HEK293 (cell line): ENCODE measurements around the gene NOX3.

Experiments used
- CTCF ChIA-PET: fragments of 350-600 bp; formaldehyde crosslinking; extraction: SDS; loops from one replicate; lab custom pipeline; 2021; ENCODE audit warnings: antibody characterized with exemption; lab: Yijun Ruan, JAX
- POLR2A ChIA-PET: fragments of 300-600 bp; formaldehyde crosslinking; extraction: SDS; loops from one replicate; lab custom pipeline; 2020; ENCODE audit warnings: antibody characterized with exemption, inconsistent platforms; lab: Yijun Ruan, JAX
- H3K27ac ChIP-seq: fragments of 200-500 bp; sonication (Bioruptor generic); 2 replicates; pipeline ENCODE4 v1.5.1; 2014; ENCODE audit warnings: low read depth, low read length, control low read depth, inconsistent platforms; ENCODE audit errors: extremely low read depth
- H3K36me3 ChIP-seq, 2 experiments: fragments of 200-500 bp in 1 of 2; sonication (Bioruptor generic) in 1 of 2; 1 replicate in 1 of 2; 2 replicates in 1 of 2; pipeline ENCODE4 v1.5.1; 2014 to 2017; ENCODE audit warnings: inconsistent platforms in 2 of 2, low read length in 2 of 2; ENCODE audit not compliant: control insufficient read depth in 2 of 2, insufficient read depth in 1 of 2
- H3K4me1 ChIP-seq: fragments of 200-500 bp; sonication (Bioruptor generic); 2 replicates; pipeline ENCODE4 v1.5.1; 2014; ENCODE audit warnings: mild to moderate bottlenecking, low read length, inconsistent platforms; ENCODE audit not compliant: control insufficient read depth, insufficient read depth
- H3K4me3 ChIP-seq: 2 replicates; pipeline ENCODE4 v1.5.1; 2011; ENCODE audit warnings: low read depth, mild to moderate bottlenecking, control low read depth, low read length, moderate library complexity
- H3K9me3 ChIP-seq: fragments of 200-500 bp; sonication (Bioruptor generic); 2 replicates; pipeline ENCODE4 v1.5.1; 2014; ENCODE audit warnings: low read depth, low read length, inconsistent platforms; ENCODE audit not compliant: control insufficient read depth, insufficient read depth
- KLF10 ChIP-seq: fragments of 450-650 bp; IDR thresholded peaks from 2 replicates; pipeline ENCODE4 v1.5.1; 2018; ENCODE audit warnings: missing biosample characterization, mild to moderate bottlenecking, missing genetic modification characterization
- KLF7 ChIP-seq: fragments of 450-650 bp; formaldehyde crosslinking; IDR thresholded peaks from 2 replicates; pipeline ENCODE4 v1.5.1; 2016; ENCODE audit warnings: missing biosample characterization, missing genetic modification characterization, borderline replicate concordance
- ZBTB1 ChIP-seq: fragments of 450-650 bp; formaldehyde crosslinking; IDR thresholded peaks from 2 replicates; pipeline ENCODE4 v1.5.1; 2016; ENCODE audit warnings: missing biosample characterization, missing genetic modification characterization
- ZBTB7A ChIP-seq: fragments of 450-650 bp; formaldehyde crosslinking; IDR thresholded peaks from 2 replicates; pipeline ENCODE4 v1.5.1; 2016; ENCODE audit warnings: low read depth, missing biosample characterization, missing genetic modification characterization
- ZFP37 ChIP-seq: fragments of 450-650 bp; formaldehyde crosslinking; IDR thresholded peaks from 2 replicates; pipeline ENCODE4 v1.5.1; 2016; ENCODE audit warnings: missing biosample characterization, missing genetic modification characterization
- ZFP41 ChIP-seq: fragments of 450-650 bp; formaldehyde crosslinking; IDR thresholded peaks from 2 replicates; pipeline ENCODE4 v1.5.1; 2016; ENCODE audit warnings: missing biosample characterization, missing genetic modification characterization, borderline replicate concordance
- ZFP69B ChIP-seq: fragments of 450-650 bp; formaldehyde crosslinking; IDR thresholded peaks from 2 replicates; pipeline ENCODE4 v1.5.1; 2016; ENCODE audit warnings: missing biosample characterization, missing genetic modification characterization
- ZNF132 ChIP-seq: fragments of 450-650 bp; formaldehyde crosslinking; IDR thresholded peaks from 2 replicates; pipeline ENCODE4 v1.5.1; 2017; ENCODE audit warnings: missing biosample characterization, missing genetic modification characterization, borderline replicate concordance
- ZNF175 ChIP-seq: fragments of 450-650 bp; formaldehyde crosslinking; IDR thresholded peaks from 2 replicates; pipeline ENCODE4 v1.5.1; 2016; ENCODE audit warnings: missing biosample characterization, missing genetic modification characterization
- ZNF341 ChIP-seq: fragments of 450-650 bp; formaldehyde crosslinking; IDR thresholded peaks from 2 replicates; pipeline ENCODE4; 2016; ENCODE audit warnings: low read depth, missing biosample characterization, missing genetic modification characterization
- ZNF354C ChIP-seq: fragments of 450-650 bp; formaldehyde crosslinking; IDR thresholded peaks from 2 replicates; pipeline ENCODE4 v1.5.1; 2016; ENCODE audit warnings: missing biosample characterization, missing genetic modification characterization, low read depth, borderline replicate concordance
- ZNF391 ChIP-seq: fragments of 450-650 bp; formaldehyde crosslinking; IDR thresholded peaks from 2 replicates; pipeline ENCODE4 v1.5.1; 2016; ENCODE audit warnings: low read depth, missing biosample characterization, missing genetic modification characterization, borderline replicate concordance
- ZNF426 ChIP-seq: fragments of 450-650 bp; formaldehyde crosslinking; IDR thresholded peaks from 2 replicates; pipeline ENCODE4 v1.5.1; 2017; ENCODE audit warnings: missing biosample characterization, missing genetic modification characterization, mild to moderate bottlenecking, inconsistent platforms, moderate library complexity
- ZNF514 ChIP-seq: fragments of 450-650 bp; formaldehyde crosslinking; IDR thresholded peaks from 2 replicates; pipeline ENCODE4 v1.5.1; 2016; ENCODE audit warnings: missing biosample characterization, missing genetic modification characterization
- ZNF76 ChIP-seq: fragments of 450-650 bp; formaldehyde crosslinking; IDR thresholded peaks from 2 replicates; pipeline ENCODE4; 2016; ENCODE audit warnings: low read depth, missing biosample characterization, missing genetic modification characterization, borderline replicate concordance
- ZNF837 ChIP-seq: fragments of 450-650 bp; formaldehyde crosslinking; IDR thresholded peaks from 2 replicates; pipeline ENCODE4 v1.5.1; 2016; ENCODE audit warnings: missing biosample characterization, missing genetic modification characterization
- ZSCAN16 ChIP-seq: fragments of 450-650 bp; formaldehyde crosslinking; IDR thresholded peaks from 2 replicates; pipeline ENCODE4 v1.5.1; 2016; ENCODE audit warnings: missing biosample characterization, missing genetic modification characterization
- ZSCAN23 ChIP-seq: fragments of 450-650 bp; formaldehyde crosslinking; IDR thresholded peaks from 2 replicates; pipeline ENCODE4 v1.5.1; 2016; ENCODE audit warnings: missing biosample characterization, missing genetic modification characterization
- TF ChIP-seq, protein P1 (sequence below): fragments of 450-650 bp; formaldehyde crosslinking; IDR thresholded peaks from 2 replicates; pipeline ENCODE4 v1.5.1; 2016; ENCODE audit warnings: missing biosample characterization, missing genetic modification characterization
- TF ChIP-seq, protein P2 (sequence below): fragments of 450-650 bp; formaldehyde crosslinking; IDR thresholded peaks from 2 replicates; pipeline ENCODE4 v1.5.1; 2016; ENCODE audit warnings: missing biosample characterization, missing genetic modification characterization
- TF ChIP-seq, protein P3 (sequence below): fragments of 450-650 bp; formaldehyde crosslinking; IDR thresholded peaks from 2 replicates; pipeline ENCODE4 v1.5.1; 2016; ENCODE audit warnings: missing biosample characterization, missing genetic modification characterization
- TF ChIP-seq, protein P4 (sequence below): fragments of 450-650 bp; formaldehyde crosslinking; IDR thresholded peaks from 2 replicates; pipeline ENCODE4 v1.5.1; 2017; ENCODE audit warnings: missing biosample characterization, missing genetic modification characterization
- TF ChIP-seq, protein P5 (sequence below): fragments of 450-650 bp; formaldehyde crosslinking; IDR thresholded peaks from 2 replicates; pipeline ENCODE4 v1.5.1; 2016; ENCODE audit warnings: missing biosample characterization, missing genetic modification characterization, borderline replicate concordance

NOX3 gene

DNA sequence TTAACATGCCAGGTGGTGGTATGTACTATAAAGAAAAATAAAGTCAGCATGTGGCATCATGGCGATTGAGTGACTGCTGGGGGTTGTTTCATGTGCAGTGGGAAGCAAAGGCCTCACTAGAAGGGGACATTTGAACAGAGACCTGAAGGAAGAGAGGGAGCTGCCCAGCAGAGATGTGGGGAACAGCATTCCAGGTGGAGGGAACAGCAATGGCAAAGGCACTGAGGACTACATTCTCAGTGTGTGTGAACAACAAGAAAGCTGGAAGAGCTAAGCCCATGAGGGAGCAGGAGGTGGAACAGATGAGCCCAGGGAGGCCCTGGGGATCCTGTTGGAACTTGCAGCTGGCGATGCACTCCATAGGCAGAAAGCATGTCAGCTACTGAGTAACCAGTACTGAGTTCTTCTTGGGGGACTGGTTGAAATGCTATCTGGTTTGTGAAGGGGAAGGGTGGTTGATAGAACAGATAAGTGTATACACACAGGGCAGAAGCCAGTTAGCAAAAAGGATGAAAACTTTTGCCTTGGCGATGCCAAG lies 29.2 kb downstream of the NOX3 start:
- peaks cover 4% of the 10 kb centered on the region; the same call in 1 of the 2 replicates for H3K4me1 ChIP-seq
- TF ChIP-seq ZNF426 (tag by site-specific recombination) (no peak), ZBTB1 (no peak), KLF7 (no peak), ZFP41 (tag by site-specific recombination) (no peak), ZNF341 (no peak)
- TF ChIP-seq, protein P1, sequence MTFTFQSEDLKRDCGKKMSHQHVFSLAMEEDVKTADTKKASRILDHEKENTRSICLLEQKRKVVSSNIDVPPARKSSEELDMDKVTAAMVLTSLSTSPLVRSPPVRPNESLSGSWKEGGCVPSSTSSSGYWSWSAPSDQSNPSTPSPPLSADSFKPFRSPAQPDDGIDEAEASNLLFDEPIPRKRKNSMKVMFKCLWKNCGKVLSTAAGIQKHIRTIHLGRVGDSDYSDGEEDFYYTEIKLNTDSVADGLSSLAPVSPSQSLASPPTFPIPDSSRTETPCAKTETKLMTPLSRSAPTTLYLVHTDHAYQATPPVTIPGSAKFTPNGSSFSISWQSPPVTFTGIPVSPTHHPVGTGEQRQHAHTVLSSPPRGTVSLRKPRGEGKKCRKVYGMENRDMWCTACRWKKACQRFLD (tag by site-specific recombination): no peak
- ChIA-PET CTCF (interaction anchor here (1.3 kb wide), 1 partner anchor 71 kb away, joined by 4 read pairs; no protein-coding TSS in a partner anchor), POLR2A (no interaction called here)
- no peaks in the 10 kb centered on the region for H3K9me3 ChIP-seq
- H3K36me3 ChIP-seq: no peaks in the 10 kb centered on the region
- no peak overlapping the region for H3K4me3 ChIP-seq
- no peak overlapping the region for H3K27ac ChIP-seq

DNA sequence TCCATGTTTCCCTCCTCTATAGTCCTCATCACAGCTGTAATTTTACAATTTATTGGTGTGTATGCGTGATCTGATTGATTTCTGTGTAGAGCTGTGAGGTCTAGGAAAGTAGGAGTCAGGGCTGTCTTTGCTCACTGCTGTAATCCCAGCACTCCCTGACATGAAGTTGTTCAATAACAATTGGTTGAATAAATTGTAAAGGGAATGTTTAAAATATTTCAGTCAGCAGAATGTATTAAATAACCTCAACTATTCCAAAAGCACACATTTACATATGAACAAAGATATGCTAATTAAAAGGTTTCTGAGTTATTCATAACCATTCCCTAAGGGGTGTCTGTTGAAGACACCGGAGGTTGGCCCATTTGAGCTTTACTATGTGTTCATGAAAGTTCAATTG lies 31.5 kb downstream of the NOX3 start:
- Histone ChIP-seq H3K36me3 (no peaks in the 10 kb centered on the region), H3K4me1 (peaks cover 3% of the 10 kb centered on the region; the same call in 1 of the 2 replicates), H3K4me3 (no peak overlapping the region), H3K9me3 (no peaks in the 10 kb centered on the region), H3K27ac (no peak overlapping the region)
- ChIA-PET CTCF (interaction anchor here (0.9 kb wide), 1 partner anchor 97 kb away, joined by 5 read pairs; no protein-coding TSS in a partner anchor), POLR2A (interaction anchor here (0.7 kb wide), 1 partner anchor 313 kb away, joined by 3 read pairs; no protein-coding TSS in a partner anchor)
- TF ChIP-seq ZSCAN23 (no peak), ZNF175 (tag by site-specific recombination) (no peak), ZBTB7A (tag by site-specific recombination) (no peak), ZNF391 (tag by site-specific recombination) (no peak), KLF10 (tag by site-specific recombination) (no peak), ZNF354C (tag by site-specific recombination) (no peak), ZNF76 (tag by site-specific recombination) (no peak), ZFP37 (tag by site-specific recombination) (no peak)
- TF ChIP-seq, protein P2, sequence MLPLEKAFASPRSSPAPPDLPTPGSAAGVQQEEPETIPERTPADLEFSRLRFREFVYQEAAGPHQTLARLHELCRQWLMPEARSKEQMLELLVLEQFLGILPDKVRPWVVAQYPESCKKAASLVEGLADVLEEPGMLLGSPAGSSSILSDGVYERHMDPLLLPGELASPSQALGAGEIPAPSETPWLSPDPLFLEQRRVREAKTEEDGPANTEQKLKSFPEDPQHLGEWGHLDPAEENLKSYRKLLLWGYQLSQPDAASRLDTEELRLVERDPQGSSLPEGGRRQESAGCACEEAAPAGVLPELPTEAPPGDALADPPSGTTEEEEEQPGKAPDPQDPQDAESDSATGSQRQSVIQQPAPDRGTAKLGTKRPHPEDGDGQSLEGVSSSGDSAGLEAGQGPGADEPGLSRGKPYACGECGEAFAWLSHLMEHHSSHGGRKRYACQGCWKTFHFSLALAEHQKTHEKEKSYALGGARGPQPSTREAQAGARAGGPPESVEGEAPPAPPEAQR (tag by site-specific recombination): no peak
- TF ChIP-seq, protein P3, sequence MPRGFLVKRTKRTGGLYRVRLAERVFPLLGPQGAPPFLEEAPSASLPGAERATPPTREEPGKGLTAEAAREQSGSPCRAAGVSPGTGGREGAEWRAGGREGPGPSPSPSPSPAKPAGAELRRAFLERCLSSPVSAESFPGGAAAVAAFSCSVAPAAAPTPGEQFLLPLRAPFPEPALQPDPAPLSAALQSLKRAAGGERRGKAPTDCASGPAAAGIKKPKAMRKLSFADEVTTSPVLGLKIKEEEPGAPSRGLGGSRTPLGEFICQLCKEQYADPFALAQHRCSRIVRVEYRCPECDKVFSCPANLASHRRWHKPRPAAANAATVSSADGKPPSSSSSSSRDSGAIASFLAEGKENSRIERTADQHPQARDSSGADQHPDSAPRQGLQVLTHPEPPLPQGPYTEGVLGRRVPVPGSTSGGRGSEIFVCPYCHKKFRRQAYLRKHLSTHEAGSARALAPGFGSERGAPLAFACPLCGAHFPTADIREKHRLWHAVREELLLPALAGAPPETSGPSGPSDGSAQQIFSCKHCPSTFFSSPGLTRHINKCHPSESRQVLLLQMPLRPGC (tag by site-specific recombination): no peak

DNA sequence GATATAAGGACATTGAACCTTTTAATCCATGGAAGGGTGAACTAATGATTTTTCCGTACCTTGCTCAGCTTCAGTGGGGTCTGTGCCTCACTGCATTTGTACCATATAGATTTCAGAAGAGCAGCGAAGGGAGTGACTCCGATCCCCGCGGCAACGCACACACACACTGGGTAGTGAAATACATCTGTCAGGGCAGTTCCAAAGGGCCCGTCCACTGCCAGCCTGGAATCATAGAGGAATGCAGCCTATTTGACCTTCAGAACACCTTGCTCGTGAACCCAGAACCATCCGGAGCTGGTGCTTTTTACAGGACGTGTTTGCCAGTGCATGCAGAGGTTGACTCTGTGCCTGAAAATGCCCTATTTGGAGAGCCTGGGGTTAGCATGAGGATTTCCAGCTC lies 33.0 kb downstream of the NOX3 start:
- Histone ChIP-seq H3K9me3 (no peaks in the 10 kb centered on the region), H3K27ac (no peak overlapping the region), H3K4me1 (no peaks in the 10 kb centered on the region), H3K4me3 (no peak overlapping the region), H3K36me3 (no peaks in the 10 kb centered on the region)
- CTCF ChIA-PET: interaction anchor here (0.6 kb wide), 1 partner anchor 9 kb away, joined by 3 read pairs; no protein-coding TSS in a partner anchor
- POLR2A ChIA-PET: no interaction called here
- TF ChIP-seq ZNF837: no peak
- TF ChIP-seq ZSCAN16 (tag by site-specific recombination): no peak
- TF ChIP-seq, protein P4, sequence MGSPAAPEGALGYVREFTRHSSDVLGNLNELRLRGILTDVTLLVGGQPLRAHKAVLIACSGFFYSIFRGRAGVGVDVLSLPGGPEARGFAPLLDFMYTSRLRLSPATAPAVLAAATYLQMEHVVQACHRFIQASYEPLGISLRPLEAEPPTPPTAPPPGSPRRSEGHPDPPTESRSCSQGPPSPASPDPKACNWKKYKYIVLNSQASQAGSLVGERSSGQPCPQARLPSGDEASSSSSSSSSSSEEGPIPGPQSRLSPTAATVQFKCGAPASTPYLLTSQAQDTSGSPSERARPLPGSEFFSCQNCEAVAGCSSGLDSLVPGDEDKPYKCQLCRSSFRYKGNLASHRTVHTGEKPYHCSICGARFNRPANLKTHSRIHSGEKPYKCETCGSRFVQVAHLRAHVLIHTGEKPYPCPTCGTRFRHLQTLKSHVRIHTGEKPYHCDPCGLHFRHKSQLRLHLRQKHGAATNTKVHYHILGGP (tag by site-specific recombination): no peak
- no peak for TF ChIP-seq ZNF132 (tag by site-specific recombination)
- no peak for TF ChIP-seq ZNF514 (tag by site-specific recombination)
- TF ChIP-seq, protein P3 (tag by site-specific recombination): no peak
- no peak for TF ChIP-seq ZFP69B (tag by site-specific recombination)
- TF ChIP-seq, protein P5, sequence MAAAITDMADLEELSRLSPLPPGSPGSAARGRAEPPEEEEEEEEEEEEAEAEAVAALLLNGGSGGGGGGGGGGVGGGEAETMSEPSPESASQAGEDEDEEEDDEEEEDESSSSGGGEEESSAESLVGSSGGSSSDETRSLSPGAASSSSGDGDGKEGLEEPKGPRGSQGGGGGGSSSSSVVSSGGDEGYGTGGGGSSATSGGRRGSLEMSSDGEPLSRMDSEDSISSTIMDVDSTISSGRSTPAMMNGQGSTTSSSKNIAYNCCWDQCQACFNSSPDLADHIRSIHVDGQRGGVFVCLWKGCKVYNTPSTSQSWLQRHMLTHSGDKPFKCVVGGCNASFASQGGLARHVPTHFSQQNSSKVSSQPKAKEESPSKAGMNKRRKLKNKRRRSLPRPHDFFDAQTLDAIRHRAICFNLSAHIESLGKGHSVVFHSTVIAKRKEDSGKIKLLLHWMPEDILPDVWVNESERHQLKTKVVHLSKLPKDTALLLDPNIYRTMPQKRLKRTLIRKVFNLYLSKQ (tag by site-specific recombination): no peak
